IPS DF 6.9 (cell line): ENCODE results near the gene ADAM33.

Experiments
- DNase-seq: peaks from one replicate; pipeline ENCODE4 v3.0.0-alpha.2; 2013; ENCODE audit warnings: low read depth, low spot score
- H3K27ac ChIP-seq: one replicate; pipeline ENCODE4 v1.5.1; 2013; ENCODE audit warnings: low read length, control low read depth
- H3K27me3 ChIP-seq: 2 replicates; pipeline ENCODE4 v1.6.1; 2013; ENCODE audit warnings: mild to moderate bottlenecking, low read length; ENCODE audit not compliant: control insufficient read depth, insufficient read depth
- H3K36me3 ChIP-seq: 2 replicates; pipeline ENCODE4 v1.6.1; 2013; ENCODE audit warnings: low read length; ENCODE audit not compliant: control insufficient read depth, insufficient read depth
- H3K4me1 ChIP-seq: 2 replicates; pipeline ENCODE4 v1.6.1; 2013; ENCODE audit warnings: low read length; ENCODE audit not compliant: control insufficient read depth, insufficient read depth
- H3K4me3 ChIP-seq: 2 replicates; pipeline ENCODE4 v1.5.1; 2013; ENCODE audit warnings: mild to moderate bottlenecking, low read length
- H3K9me3 ChIP-seq: 2 replicates; pipeline ENCODE4 v1.6.1; 2013; ENCODE audit warnings: low read length, inconsistent platforms; ENCODE audit not compliant: control insufficient read depth, insufficient read depth
- WGBS: extraction: QIAGEN DNeasy Blood & Tissue Kit; methylation state at CpG from one replicate; pipeline ENCODE4 v1.1.7; 2013; ENCODE audit warnings: mixed read lengths, missing lambda C conversion rate; ENCODE audit not compliant: insufficient read length, insufficient coverage; 5-methylcytosine and 5-hydroxymethylcytosine counted together

The ADAM33 gene

GRCh38 chr20:3707508-3707899 is 25.7 kb upstream of the ADAM33 start:
- no peak for DNase-seq
- no peaks in the 10 kb centered on the region for H3K4me1 ChIP-seq
- no CpG with 5 or more reads among the region's 3 CpGs for WGBS
- H3K27me3 ChIP-seq: no peaks in the 10 kb centered on the region
- no peak overlapping the region for H3K4me3 ChIP-seq
- no peak overlapping the region for H3K27ac ChIP-seq
- no peaks in the 10 kb centered on the region for H3K36me3 ChIP-seq
- no peaks in the 10 kb centered on the region for H3K9me3 ChIP-seq

GRCh38 chr20:3706774-3707507 is 25.1 kb upstream of the ADAM33 start:
- no peak for DNase-seq
- no peak overlapping the region for H3K4me3 ChIP-seq
- no peaks in the 10 kb centered on the region for H3K36me3 ChIP-seq
- no peaks in the 10 kb centered on the region for H3K27me3 ChIP-seq
- no CpG with 5 or more reads among the region's 10 CpGs for WGBS
- H3K27ac ChIP-seq: no peak overlapping the region
- H3K9me3 ChIP-seq: no peaks in the 10 kb centered on the region
- no peaks in the 10 kb centered on the region for H3K4me1 ChIP-seq

DNA sequence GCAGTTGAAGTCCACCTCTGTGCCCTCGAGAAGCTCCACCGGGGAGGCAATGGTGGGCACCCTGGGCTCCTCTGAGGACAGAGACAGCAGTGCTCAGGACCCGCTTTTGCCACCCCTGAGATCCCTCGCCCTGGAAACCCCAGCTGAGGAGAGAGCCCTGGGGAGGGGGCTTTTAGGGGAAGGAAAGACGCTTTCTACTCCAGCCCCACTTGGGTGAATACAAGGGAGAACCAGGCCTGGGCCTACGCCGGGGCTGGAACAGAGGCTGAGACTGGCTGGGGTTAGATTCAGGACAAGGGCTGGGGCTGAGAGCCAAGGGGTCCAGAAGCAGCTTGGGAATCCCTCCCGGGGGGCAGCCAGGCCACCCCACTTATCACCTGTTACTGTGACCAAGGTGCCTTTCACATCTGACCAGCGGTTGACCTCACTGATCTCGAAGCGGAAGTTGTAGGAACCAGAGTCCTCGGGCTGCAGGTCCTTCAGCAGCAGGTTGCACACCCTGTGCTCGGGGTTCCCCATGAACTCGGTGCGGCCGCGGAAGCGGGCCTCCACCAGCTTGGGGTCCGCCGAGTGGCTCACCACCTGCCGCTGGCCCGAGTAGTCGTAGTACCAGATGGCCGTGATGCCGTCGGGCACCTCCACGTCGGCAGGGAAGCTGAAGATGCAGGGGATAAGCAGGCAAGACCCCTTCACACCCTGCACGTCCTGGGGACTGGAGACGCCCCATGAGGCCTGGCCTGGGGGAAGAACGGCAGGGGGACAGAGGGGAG is 24.3 kb upstream of the ADAM33 start:
- no peak for DNase-seq
- H3K4me1 ChIP-seq: no peaks in the 10 kb centered on the region
- no peaks in the 10 kb centered on the region for H3K36me3 ChIP-seq
- H3K27ac ChIP-seq: no peak overlapping the region
- no peaks in the 10 kb centered on the region for H3K9me3 ChIP-seq
- H3K4me3 ChIP-seq: no peak overlapping the region
- WGBS: no CpG with 5 or more reads among the region's 31 CpGs
- no peaks in the 10 kb centered on the region for H3K27me3 ChIP-seq

GRCh38 chr20:3705491-3705969 is 23.7 kb upstream of the ADAM33 start:
- Histone ChIP-seq H3K27me3 (no peaks in the 10 kb centered on the region), H3K27ac (no peak overlapping the region), H3K4me1 (no peaks in the 10 kb centered on the region), H3K9me3 (no peaks in the 10 kb centered on the region), H3K36me3 (no peaks in the 10 kb centered on the region), H3K4me3 (no peak overlapping the region)
- no CpG with 5 or more reads among the region's 14 CpGs for WGBS
- no peak for DNase-seq

GRCh38 chr20:3704087-3704486 is 22.3 kb upstream of the ADAM33 start:
- H3K9me3 ChIP-seq: no peaks in the 10 kb centered on the region
- H3K27me3 ChIP-seq: no peaks in the 10 kb centered on the region
- no CpG with 5 or more reads among the region's 5 CpGs for WGBS
- H3K4me3 ChIP-seq: no peak overlapping the region
- no peak for DNase-seq
- no peaks in the 10 kb centered on the region for H3K4me1 ChIP-seq
- H3K36me3 ChIP-seq: no peaks in the 10 kb centered on the region
- H3K27ac ChIP-seq: no peak overlapping the region

- H3K27ac ChIP-seq: no peak overlapping the region
- DNase-seq: no peak
- no peak overlapping the region for H3K4me3 ChIP-seq
Measured at GRCh38 chr20:3702611-3703391, 21.0 kb upstream of the ADAM33 start.

DNA sequence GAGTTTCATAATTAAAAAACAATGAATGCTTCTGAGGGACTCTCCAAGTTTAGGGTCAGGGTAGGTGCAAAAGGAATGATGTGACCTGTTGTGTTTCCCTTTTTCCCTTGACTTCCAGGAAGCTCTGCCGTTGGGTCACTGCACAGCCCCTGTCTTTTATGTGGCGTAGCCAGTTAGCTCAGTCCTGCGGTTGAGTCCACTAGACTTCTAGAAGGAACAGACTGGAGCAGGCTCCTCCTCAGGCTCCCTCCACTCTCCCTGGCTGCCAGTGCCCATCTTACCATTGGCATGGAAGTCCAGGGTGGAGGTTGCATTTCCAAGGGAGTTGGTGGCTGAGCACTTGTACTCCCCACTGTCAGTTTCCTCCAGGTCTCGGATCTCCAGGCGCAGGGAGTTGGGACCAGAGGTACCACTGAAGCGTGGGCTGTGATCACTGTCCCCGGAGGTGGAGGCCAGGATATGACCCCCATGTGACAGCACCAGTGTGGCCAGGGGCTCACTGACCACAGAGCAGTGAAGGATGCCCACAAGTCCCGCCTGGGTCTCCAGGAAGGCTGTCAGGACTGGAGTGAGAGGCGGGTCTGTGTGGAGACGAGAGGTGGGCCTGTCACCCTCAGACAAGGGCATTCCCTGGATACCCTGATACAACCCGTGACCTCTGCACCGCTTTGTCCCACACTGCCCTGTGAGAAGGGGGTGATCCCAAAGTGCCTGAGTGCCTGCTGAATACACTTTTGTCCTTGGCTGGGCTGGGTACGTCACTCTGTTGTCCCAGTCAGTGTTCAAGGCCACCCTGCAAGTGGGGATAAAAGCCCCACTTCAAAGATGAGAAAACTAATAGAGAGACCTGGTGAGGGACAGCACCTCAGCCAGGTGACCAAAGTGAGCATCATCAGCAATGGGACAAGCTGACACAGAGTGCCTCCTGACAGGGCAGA is 19.5 kb upstream of the ADAM33 start:
- H3K4me1 ChIP-seq: no peaks in the 10 kb centered on the region
- DNase-seq: no peak
- no peaks in the 10 kb centered on the region for H3K36me3 ChIP-seq
- H3K27me3 ChIP-seq: no peaks in the 10 kb centered on the region
- no peak overlapping the region for H3K4me3 ChIP-seq
- H3K27ac ChIP-seq: no peak overlapping the region
- no CpG with 5 or more reads among the region's 13 CpGs for WGBS
- H3K9me3 ChIP-seq: no peaks in the 10 kb centered on the region

More at GRCh38 chr20:3702611-3703391, 21.0 kb upstream of the ADAM33 start:
- Histone ChIP-seq H3K9me3 (no peaks in the 10 kb centered on the region), H3K27me3 (no peaks in the 10 kb centered on the region), H3K4me1 (no peaks in the 10 kb centered on the region), H3K36me3 (no peaks in the 10 kb centered on the region)
- no CpG with 5 or more reads among the region's 11 CpGs for WGBS

- no CpG with 5 or more reads among the region's 16 CpGs for WGBS
- Histone ChIP-seq H3K36me3 (no peaks in the 10 kb centered on the region), H3K4me1 (no peaks in the 10 kb centered on the region), H3K27me3 (no peaks in the 10 kb centered on the region), H3K4me3 (no peak overlapping the region), H3K27ac (no peak overlapping the region), H3K9me3 (no peaks in the 10 kb centered on the region)
- no peak for DNase-seq
Measured at GRCh38 chr20:3699037-3699436, 17.2 kb upstream of the ADAM33 start.

- WGBS: no CpG with 5 or more reads among the region's 6 CpGs
- Histone ChIP-seq H3K27me3 (no peaks in the 10 kb centered on the region), H3K4me3 (no peak overlapping the region)
Measured at GRCh38 chr20:3698591-3699001, 16.8 kb upstream of the ADAM33 start.

More at GRCh38 chr20:3698591-3699001, 16.8 kb upstream of the ADAM33 start:
- Histone ChIP-seq H3K9me3 (no peaks in the 10 kb centered on the region), H3K36me3 (no peaks in the 10 kb centered on the region), H3K27ac (no peak overlapping the region), H3K4me1 (no peaks in the 10 kb centered on the region)
- no peak for DNase-seq
